GM13977 (cell line): ENCODE data around the gene USP43.

Experiments used
- DNase-seq: peaks from one replicate; pipeline ENCODE4 v3.0.0; 2012; ENCODE audit warnings: low spot score
- in situ Hi-C: fragments of 300-500 bp; cut with MboI; formaldehyde crosslinking; loops from one replicate; pipeline ENCODE4 v1.12.0; 2022; ENCODE audit warnings: low sequenced_read_pairs, low pct_unique_long_range_greater_than_20kb, mixed read lengths, inconsistent platforms; ENCODE audit not compliant: unreplicated experiment
- TF ChIP-seq, protein P1 (sequence below): IDR thresholded peaks from 2 replicates; pipeline ENCODE4 v1.5.1; 2012; ENCODE audit warnings: mild to moderate bottlenecking, control low read depth; ENCODE audit not compliant: insufficient read depth; ENCODE audit errors: extremely low read depth, missing control alignments

Gene USP43

DNA sequence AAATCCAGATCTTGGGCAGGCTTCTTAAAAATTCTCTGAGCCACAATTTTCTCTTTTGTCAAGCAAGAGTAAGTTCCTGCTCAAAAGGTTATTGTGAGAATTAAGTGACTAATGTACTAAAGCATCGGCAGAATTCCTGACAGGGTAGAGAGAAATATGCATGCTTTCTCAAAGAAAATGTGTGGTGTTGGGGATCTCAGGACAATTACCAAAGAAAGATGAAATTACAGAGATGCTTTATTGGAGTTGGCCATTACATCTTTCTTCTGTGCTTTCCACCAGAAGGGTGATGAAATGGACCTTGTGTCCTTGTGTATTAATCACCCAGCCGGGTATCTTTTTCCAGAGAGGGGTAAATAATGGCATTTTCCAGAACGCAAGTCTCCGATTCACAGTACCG is 1.7 kb upstream of the USP43 start:
- in situ Hi-C loops = no loop called here
- DNase-seq = no peak
- TF ChIP-seq, protein P1, sequence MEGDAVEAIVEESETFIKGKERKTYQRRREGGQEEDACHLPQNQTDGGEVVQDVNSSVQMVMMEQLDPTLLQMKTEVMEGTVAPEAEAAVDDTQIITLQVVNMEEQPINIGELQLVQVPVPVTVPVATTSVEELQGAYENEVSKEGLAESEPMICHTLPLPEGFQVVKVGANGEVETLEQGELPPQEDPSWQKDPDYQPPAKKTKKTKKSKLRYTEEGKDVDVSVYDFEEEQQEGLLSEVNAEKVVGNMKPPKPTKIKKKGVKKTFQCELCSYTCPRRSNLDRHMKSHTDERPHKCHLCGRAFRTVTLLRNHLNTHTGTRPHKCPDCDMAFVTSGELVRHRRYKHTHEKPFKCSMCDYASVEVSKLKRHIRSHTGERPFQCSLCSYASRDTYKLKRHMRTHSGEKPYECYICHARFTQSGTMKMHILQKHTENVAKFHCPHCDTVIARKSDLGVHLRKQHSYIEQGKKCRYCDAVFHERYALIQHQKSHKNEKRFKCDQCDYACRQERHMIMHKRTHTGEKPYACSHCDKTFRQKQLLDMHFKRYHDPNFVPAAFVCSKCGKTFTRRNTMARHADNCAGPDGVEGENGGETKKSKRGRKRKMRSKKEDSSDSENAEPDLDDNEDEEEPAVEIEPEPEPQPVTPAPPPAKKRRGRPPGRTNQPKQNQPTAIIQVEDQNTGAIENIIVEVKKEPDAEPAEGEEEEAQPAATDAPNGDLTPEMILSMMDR = no peak

DNA sequence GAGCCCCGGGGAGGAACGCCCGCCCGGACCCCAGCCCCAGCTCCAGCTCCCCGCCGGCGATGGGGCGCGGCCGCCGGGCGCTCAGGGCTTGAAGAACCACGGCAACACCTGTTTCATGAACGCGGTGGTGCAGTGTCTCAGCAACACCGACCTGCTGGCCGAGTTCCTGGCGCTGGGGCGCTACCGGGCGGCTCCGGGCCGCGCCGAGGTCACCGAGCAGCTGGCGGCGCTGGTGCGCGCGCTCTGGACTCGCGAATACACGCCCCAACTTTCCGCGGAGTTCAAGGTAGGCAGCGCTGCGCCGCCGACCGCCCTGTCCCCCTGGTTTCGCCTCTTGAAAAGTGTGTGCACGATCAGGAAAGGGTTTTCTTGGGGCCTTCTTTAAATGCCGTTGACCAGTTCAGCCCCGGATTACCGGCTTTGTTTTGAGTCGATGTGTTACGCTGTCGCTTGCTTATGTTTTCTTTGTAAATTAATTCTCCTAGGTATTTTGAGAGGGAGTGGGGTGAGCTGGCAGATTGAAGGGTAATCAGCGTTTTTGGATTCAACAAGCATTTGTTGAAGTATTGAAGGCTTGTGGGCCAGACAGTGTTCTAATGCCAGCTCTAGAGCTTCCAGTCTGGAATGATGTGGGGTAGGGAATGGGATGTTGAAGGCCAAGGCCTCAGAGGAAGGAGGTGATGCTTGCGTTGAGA is 681 bp downstream of the USP43 start:
- peak; percentile 62 for DNase-seq
- in situ Hi-C loops = no loop called here
- TF ChIP-seq, protein P1 = peak; percentile 6

DNA sequence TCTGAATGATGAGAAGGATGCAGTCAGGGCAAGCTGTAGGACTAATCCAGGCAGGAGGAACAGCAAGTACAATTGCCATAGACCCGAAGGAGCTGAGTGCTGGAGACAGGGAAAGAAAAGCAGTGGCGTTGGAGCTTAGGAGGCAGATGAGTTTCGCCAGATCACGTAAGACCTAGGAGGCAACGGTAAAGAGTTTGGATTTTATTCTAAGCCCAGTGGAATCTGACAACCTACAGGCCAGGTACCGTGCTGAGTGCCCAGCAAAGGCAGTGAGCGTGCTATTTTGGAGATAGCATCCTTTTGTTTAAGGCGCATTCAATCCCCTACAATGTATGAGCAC is 1.2 kb downstream of the USP43 start:
- no peak for DNase-seq
- in situ Hi-C loops = no loop called here

DNA sequence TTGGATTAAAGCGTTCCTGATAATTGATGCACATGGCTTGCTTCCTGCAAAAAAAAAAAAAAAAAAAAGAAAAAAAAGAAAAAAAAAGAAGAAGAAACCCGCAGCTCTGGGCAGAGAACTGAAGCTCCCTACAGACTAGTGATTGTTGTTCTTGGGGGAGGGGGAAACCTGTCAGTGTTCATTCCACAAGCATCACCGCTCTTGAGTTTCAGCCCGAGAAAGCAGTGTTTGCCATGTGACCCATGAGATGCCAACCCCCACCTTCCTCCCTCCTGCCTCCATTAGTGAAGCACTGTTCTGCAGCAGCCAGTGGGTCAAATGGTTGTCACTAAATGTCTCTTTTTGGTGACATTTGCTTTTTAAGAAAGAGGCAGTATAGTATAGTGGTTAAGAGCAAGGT is 1.7 kb downstream of the USP43 start:
- TF ChIP-seq, protein P1 = no peak
- DNase-seq = no peak
- in situ Hi-C loops = no loop called here

More for the DNA sequence above, 1.2 kb downstream of the USP43 start:
- TF ChIP-seq, protein P1 = no peak

DNA sequence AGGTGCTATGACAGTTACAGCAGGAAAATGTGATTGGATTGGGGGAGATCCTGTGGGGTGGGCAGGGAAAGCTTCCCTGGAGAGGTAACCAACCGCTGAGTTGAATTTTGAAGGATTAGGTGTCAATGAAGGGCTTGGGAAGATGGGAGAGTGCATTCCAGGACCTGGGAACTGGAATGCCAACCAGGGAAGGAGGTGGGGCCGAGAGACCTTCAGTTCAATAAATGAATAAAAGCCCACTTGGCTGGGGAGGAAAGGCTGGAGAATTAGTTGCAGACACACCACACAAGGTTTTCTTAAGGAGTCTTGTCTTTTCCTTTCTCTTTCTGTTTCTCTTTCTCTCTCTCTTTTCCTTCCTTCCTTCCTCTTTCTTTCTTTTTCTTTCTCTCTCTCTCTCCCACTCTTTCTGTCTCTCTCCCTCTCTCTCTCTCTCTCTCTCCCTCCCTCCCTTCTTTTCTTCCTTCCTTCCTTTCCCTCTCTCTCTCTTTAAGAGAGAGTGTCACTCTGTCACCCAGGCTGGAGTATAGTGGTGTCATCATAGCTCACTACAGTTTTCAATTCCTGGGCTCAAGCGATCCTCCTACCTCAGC is 3.3 kb downstream of the USP43 start:
- in situ Hi-C loops = no loop called here
- DNase-seq = no peak
- TF ChIP-seq, protein P1 = no peak

DNA sequence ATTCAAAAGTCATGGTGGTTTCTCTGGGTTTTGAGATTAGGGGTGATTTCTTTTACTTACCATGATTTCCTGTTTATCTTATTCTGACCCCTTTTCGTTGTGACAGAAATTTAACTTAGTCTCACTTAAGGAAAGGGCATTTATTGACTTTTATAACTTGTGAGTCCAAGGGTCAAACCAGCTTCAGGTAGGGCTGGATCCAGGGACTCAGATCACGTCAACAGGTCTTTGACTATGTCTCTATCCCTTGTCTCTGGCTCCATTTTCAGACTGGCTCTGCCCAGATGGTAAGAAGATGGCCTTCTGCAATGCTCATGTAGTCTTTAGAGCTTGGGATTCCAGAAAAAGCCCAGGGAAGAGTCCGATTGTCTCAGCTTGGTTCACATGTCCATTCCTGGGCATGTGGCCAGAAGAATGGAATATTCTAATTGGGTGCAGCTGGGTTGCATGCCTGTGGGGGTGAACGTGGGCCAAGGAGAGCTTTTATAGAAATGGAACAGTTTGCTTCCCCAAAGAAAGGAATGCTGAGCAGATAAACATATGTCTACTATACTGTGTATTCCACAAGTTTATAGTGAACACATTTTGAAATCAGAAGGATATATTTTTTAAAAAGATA is 13.4 kb downstream of the USP43 start:
- in situ Hi-C loops = no loop called here
- DNase-seq = no peak
- TF ChIP-seq, protein P1 = no peak
